Measurements from ENCODE around the gene ACP4.
"Not testable (repeated sequence)": the region's sequence is repeated elsewhere in the genome, so short reads cannot be mapped to it uniquely, and the experiment has no call there.

Gene ACP4, protein sequence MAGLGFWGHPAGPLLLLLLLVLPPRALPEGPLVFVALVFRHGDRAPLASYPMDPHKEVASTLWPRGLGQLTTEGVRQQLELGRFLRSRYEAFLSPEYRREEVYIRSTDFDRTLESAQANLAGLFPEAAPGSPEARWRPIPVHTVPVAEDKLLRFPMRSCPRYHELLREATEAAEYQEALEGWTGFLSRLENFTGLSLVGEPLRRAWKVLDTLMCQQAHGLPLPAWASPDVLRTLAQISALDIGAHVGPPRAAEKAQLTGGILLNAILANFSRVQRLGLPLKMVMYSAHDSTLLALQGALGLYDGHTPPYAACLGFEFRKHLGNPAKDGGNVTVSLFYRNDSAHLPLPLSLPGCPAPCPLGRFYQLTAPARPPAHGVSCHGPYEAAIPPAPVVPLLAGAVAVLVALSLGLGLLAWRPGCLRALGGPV

DNA sequence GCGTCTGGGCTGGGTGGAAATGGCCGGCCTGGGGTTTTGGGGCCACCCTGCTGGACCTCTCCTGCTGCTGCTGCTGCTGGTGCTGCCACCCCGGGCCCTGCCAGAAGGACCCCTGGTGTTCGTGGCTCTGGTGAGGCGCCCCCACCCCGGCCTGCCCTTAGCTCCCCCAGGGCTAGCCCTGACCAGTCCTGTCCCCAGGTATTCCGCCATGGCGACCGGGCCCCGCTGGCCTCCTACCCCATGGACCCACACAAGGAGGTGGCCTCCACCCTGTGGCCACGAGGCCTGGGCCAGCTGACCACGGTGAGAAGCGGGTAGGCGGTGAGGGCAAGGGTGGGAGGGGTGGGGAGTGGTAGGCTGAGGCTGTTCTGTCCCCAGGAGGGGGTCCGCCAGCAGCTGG lies at the start of gene ACP4:
TSS of gene ACP4 (plus strand) at position 20 of the 400 bp plus-strand sequence. CDS start at position 20, 0 bp downstream.
- no peak for DNase-seq (ENCODE audit: low spot score)

DNA sequence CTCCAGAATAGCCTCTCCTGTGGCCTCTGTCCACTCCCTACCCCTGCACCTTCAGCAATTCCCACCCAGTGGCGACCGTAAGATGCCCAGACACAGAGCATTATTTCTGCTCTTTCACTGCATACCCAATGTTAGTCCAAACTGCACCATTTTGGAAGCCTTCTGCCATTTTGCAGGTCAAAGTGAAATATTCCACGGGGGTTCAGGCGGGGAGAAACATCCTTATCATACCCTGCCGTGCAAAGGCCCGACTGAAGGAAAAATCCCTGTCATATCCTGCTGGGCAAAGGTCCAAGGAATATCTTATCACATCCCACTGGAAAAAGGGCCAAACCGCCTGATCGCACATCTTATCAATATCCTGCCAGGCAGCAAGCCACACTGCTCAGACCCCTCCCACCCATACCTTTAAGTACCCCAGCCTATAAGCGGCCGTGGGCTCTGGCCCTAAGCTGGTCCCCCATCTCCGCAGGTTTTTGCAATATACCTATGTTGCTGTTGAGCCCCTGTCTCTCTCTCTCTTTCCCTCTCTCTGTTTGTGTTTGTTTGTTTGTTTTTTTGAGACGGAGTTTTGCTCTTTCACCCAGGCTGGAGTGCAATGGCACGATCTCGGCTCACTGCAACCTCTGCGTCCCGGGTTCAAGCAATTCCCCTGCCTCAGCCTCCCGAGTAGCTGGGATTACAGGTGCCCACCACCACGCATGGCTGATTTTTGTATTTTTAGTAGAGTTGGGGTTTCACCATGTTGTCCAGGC lies 48.9 kb upstream of the ACP4 start:
- no peak for DNase-seq (ENCODE audit: low spot score)

DNA sequence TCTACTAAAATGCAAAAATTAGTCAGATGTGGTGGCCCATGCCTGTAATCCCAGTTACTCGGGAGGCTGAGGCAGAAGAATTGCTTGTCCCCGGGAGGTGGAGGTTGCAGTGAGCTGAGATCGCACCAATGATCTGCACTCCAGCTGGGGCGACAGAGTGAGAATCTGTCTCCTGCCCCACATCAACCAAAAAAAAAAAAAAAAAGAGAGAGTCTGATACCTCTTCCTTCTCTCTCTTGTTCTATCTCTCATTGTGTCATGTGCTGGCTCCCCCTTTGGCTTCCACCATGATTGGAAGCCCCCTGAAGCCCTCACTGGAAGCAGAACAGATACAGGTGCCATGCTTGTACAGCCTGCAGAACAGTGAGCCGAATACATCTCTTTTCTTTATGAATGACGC lies 46.7 kb upstream of the ACP4 start:
- no peak for DNase-seq (ENCODE audit: low spot score)

DNA sequence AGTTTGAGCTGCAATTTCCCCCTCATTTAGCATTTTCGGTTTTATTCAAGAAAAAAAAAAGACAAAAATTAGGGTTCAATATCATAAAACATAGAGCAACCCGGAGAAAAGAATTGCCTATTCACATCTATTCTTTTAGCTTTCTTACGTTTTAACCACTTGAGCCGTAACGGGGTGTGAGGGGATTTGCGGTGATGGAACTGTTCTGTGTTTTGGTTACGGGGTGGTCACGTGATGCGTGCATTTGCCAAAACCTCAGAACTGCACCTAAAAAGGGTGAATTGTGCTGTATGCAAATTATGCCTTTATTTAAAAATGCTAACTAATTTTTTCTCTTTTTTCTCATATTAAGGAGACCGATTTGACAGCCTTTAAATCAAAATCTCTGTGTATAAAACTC lies 45.0 kb upstream of the ACP4 start:
- no peak for DNase-seq (ENCODE audit: low spot score)

DNA sequence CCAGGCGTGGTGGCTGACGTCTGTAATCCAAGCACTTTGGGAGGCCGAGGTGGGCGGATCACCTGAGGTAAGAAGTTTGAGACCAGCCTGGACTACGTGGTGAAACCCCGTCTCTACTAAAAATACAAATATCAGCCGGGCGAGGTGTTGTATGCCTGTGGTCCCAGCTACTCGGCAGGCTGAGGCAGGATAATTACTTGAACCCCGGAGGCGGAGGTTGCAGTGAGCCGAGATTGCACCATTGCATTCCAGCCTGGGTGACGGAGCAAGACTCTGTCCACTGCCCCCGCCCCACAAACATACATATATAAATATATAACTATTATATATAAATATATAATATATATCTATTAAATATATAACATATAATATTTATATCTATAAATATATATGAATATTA lies 43.1 kb upstream of the ACP4 start:
- not testable (repeated sequence) for DNase-seq (ENCODE audit: low spot score)

DNA sequence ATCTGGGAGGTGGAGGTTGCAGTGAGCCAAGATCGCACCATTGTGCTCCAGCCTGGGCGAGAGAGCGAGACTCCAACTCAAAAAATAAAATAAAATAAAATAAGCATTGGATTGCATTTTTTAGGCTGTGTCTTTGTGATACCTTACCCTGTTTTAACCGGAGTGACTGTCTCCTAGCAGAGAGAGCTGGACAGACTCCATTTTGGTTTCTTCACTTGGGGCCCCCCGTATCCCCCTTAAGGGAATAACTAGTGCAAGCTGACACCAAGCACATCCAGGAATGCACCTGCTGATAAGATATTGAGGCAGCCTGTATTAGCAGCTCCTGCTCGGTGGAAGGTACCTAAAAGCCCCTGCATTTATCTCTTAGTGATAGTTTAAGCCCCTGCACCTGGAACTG lies 40.7 kb upstream of the ACP4 start:
- no peak for DNase-seq (ENCODE audit: low spot score)

DNA sequence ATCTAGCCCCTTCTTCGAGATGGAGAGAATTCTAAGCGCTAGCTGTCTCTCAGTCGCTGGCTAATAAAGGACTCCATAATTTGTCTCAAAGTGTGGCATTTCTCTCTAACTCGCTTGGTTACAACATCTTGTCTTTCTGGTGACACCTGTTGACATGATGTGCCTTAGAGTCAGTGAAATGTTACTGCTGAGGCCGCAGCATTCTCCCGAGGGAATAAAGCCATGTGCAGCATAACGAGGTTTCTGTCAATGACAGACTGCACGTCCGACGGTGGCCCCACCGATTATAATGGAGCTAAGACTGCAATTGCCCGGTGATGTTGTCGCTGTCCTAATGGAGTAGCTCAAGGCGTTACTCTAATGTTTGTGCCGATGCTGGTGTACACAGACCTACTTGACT lies 40.2 kb upstream of the ACP4 start:
- no peak for DNase-seq (ENCODE audit: low spot score)

DNA sequence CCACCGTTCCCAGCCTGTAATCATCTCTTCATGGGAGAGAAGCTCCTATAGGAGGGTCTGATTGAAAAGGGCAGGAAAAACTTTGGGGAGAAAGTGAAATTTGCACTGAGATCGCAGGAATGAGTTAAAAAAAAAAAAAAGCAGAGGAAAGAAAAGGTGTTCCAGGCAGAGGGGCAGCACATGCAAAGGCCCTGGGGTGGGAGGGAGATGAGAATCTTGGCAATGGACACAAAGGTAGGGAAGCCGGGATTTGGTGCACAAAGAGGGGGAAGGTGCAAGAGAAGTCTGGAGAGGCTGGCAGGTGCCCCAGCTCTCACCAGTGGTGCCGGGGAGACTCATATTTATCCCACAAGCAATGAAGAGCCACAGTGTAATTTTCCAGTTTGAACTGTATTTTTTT lies 36.3 kb upstream of the ACP4 start:
- no peak for DNase-seq (ENCODE audit: low spot score)

DNA sequence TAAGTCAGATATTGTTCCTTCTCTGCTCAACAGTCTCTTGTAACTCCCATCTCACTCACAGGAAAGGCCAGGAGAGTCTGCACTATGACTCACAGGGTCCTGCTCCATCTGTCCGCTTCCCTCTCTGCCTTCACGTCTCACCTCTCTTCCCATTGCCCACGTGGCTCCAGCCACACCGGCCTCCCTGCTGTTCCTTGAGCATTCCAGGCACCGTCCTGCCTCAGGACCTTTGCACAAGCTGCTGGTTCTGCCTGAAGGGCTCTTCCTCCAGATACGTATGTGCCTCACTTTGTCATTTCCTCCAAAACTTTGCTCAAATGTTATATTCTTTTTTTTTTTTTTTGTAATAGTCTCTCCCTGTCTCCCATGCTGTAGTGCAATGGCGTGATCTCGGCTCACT lies 34.0 kb upstream of the ACP4 start:
- DNase-seq (ENCODE audit: low spot score), result not testable (repeated sequence)

DNA sequence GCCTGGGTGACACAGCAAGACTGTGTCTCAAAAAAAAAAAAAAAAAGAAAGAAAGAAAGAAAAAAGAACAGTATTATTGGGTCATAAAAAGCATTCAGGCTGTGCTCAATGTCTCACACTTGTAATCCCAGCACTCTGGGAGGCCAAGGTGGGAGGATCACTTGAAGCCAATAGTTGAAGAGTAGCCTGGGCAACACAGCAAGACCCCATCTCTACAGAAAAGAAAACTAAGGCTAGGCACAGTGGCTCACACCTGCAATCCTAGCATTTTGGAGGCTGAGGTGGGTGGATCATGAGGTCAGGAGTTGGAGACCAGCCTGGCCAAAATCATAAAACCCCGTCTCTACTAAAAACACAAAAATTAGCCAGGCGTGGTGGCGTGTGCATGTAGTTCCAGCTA lies 32.6 kb upstream of the ACP4 start:
- not testable (repeated sequence) for DNase-seq (ENCODE audit: low spot score)

DNA sequence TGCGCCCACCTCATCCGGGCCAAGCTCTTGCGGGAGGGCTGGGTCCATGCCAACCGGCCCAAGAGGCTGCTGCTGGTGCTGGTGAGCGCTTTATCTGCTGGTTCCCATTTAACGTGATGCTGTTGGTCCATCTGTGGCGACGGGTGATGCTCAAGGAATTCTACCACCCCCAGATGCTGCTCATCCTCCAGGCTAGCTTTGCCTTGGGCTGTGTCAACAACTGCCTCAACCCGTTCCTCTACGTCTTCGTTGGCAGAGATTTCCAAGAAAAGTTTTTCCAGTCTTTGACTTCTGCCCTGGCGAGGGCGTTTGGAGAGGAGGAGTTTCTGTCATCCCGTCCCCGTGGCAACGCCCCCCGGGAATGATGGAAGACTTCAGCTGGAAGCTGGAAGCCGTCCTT lies 31.1 kb upstream of the ACP4 start:
- DNase-seq (ENCODE audit: low spot score), result not testable (repeated sequence)

DNA sequence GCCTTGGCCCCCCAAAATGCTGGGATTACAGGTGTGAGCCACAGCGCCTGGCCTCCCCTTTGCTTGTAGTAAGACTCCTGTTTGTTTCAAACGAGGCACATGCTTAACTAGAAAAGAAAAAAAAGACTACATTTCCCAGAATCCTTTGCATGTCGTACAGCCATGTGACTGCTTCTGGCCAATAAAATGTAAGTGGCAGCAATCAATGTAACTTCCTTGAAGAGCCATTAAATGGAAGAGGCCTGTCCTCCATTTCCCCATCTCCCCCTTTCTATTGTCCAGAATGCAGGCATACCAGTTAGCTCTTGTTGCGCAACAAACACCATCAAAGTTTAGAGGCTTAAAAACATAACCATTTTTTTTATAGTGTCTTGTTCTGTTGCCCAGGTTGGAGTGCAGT lies 30.3 kb upstream of the ACP4 start:
- DNase-seq (ENCODE audit: low spot score), result peak; percentile 32

DNA sequence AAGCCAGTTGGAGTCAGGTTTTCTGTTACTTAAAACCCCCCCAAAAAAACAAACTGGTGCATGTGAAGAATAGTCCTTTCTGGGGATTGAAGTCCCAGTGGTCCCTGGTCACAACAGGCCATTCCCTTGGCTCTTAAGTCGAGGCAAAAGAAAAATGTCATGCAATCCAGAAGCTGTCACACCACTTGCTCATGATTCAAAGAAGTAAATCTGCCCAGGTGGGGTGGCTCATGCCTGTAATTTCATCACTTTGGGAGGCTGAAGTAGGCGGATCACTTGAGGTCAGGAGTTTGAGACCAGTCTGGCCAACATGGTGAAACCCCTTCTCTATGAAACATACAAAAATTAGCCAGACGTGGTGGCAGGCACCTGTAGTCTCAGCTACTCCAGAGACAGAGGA lies 28.7 kb upstream of the ACP4 start:
- not testable (repeated sequence) for DNase-seq (ENCODE audit: low spot score)

DNA sequence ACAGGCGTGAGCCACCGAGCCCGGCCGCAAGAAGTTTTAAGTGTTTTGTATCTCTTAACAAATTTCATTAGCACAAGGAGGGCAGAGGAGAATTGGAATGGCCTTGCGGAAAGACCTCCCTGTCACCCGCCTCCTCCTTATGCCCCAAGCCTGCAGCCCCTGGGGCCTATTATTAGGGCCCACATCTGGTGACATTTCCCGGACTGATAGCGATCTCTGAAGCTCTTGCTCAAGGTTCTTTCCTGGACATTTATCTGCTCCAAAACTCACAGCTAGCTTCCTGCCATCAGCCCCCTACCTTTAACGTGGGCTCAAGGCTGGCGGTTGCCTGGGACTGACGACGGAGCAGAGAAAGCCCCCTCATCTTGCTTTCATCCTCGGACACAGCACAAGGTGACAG lies 26.7 kb upstream of the ACP4 start:
- DNase-seq (ENCODE audit: low spot score), result not testable (repeated sequence)

DNA sequence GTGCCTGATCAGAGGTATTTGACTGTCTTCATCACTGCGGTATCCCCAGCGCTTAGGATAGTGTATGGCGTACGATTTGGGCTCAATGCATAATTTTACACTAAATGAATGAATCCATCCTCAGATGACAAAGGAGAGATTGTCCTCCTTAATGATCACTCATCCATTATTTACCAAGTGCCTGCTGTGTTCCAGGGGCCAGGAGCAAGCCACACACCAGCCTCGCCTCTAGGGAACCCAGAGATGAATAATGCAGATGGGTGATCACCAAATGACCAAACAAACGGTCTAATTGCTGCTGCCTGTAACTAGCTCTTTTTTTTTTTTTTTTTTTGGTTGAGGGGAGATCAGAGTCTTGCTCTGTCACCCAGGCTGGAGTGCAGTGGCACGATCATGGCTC lies 25.8 kb upstream of the ACP4 start:
- DNase-seq (ENCODE audit: low spot score), result no peak

DNA sequence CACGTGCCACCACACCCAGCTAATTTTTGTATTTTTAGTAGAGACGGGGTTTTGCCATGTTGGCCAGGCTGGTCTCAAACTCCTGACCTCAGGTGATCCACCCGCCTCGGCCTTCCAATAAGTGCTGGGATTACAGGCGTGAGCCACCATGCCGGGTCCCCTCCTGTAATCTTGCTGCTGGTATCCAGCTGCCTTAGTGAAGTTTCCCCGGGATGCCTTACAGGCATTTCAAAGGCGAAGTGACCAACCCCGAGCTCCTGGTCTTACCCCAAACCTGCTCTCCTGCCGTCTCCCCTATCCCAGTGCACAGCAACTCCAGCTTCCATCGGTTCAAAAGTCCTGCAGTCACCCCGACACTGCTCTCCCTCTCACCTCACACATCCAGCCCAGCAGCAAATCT lies 23.5 kb upstream of the ACP4 start:
- not testable (repeated sequence) for DNase-seq (ENCODE audit: low spot score)

DNA sequence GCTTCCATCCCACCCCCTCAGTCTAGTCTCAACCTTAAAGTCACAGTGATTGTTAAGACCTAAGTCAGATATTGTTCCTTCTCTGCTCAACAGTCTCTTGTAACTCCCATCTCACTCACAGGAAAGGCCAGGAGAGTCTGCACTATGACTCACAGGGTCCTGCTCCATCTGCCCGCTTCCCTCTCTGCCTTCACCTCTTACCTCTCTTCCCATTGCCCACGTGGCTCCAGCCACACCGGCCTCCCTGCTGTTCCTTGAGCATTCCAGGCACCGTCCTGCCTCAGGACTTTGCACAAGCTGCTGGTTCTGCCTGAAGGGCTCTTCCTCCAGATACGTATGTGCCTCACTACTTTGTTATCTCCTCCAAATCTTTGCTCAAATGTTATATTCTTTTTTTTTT lies 23.0 kb upstream of the ACP4 start:
- not testable (repeated sequence) for DNase-seq (ENCODE audit: low spot score)

DNA sequence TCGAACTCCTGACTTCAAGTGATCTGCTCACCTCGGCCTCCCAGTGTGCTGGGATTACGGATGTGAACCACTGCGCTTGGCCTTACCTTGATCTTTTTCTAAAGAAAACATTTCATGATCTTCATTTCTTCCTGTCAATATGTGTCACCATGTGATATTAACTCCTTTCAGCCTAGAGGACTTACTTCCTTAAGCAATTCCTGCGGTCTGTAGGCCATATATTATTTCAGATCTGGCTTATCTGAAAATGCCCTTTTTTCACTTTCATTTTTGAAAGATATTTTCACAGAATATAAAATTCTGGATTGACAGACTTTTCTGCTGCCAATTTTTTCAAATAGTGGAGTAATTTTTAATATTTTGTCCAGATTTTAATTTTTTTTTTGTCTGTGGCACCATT lies 21.9 kb upstream of the ACP4 start:
- DNase-seq (ENCODE audit: low spot score), result no peak

DNA sequence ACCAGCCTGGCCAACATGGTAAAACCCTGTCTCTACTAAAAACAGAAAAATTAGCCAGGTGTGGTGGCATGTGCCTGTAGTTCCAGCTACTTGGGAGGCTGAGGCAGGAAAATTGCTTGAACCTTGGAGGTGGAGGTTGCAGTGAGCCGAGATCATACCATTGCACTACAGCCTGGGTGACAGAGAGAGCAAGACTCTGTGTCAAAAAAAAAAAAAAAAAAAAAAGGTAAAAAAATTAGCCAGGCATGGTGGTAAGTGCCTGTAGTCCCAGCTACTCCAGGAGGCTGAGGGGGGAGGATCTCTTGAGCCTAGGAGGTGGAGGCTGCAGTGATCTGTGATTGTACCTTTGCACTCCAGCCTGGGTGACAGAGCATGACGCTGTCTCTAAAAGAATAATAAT lies 20.1 kb upstream of the ACP4 start, which contains the start of gene GPR32:
TSS of gene GPR32 (plus strand) at position 301 of the 400 bp plus-strand sequence. CDS start 137 bp downstream, outside the sequence.
- not testable (repeated sequence) for DNase-seq (ENCODE audit: low spot score)

DNA sequence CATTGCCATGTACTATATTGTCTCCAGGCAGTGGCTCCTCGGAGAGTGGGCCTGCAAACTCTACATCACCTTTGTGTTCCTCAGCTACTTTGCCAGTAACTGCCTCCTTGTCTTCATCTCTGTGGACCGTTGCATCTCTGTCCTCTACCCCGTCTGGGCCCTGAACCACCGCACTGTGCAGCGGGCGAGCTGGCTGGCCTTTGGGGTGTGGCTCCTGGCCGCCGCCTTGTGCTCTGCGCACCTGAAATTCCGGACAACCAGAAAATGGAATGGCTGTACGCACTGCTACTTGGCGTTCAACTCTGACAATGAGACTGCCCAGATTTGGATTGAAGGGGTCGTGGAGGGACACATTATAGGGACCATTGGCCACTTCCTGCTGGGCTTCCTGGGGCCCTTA lies 19.3 kb upstream of the ACP4 start:
- no peak for DNase-seq (ENCODE audit: low spot score)

DNA sequence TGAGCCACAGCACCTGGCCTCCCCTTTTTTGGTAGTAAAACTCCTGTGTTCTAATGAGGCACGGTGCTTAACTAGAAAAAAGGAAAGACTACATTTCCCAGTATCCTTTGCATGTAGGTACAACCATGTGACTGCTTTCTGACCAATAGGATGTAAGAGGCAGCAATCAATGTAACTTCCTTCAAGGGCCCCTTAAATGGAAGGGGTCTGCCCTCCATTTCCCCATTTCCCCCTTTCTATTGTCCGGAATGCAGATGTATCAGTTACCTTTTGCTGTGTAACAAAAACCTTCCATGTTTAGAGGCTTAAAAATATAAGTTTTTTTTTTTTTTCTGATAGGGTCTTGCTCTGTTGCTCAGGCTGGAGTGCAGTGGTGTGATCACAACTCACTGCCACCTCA lies 17.7 kb upstream of the ACP4 start:
- DNase-seq (ENCODE audit: low spot score), result peak; percentile 15

DNA sequence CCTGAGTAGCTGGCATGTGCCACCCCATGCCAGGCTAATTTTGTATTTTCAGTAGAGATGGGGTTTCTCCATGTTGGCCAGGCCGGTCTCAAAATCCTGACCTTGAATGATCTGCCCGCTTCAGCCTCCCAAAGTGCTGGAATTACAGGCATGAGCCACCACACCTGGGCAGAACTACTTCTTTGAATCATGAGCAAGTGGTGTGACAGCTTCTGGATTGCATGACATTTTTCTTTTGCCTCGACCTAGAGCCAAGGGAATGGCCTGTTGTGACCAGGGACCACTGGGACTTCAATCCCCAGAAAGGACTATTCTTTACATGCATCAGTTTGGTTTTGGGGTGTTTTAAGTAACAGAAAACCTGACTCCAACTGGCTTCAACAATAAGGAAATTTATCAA lies 17.3 kb upstream of the ACP4 start:
- not testable (repeated sequence) for DNase-seq (ENCODE audit: low spot score)

DNA sequence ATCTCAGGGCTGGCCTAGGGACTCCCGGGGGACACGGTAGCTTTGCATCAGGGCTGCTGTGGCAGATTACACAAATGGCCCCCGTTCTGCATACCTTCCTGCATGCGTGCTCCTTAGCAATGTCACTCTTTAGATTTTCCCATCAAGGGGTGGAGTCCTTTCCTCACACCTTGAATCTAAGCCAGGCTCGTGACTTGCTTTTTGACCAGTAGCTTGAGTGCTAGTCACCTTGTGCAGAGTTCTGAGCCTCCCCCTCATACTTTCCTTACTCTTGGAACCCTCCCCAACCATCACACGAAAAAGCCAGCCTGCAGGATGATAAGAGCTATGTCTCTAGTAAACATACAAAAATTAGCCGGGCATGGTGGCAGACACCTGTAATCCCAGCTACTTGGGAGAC lies 16.8 kb upstream of the ACP4 start:
- DNase-seq (ENCODE audit: low spot score), result not testable (repeated sequence)

Data from hematopoietic multipotent progenitor cell treated with erythropoietin and hydrocortisone succinate and interleukin-3 and kit ligand, for 15 days (in vitro differentiated cells).